ENCODE results near the gene VEPH1.

DNA sequence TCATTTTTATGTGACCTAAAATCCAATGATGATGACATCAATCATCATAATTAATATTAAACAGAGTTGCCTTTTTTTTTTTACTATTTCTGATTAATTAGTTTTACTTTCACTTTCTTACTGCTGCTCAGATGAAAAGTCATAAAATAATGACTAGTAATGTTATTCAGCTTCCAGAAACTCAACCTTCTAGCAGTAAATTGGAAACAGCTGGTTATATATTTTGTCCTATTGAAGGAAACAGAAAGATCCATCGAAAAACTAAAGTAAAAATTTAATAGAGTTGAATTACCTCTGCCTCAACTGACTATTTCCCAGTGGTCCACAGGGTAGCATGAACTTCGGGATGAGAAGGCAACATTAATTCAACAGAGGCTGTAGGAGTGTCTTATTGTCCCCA lies 173.7 kb downstream of the VEPH1 start:
- TF ChIP-seq, protein P1, sequence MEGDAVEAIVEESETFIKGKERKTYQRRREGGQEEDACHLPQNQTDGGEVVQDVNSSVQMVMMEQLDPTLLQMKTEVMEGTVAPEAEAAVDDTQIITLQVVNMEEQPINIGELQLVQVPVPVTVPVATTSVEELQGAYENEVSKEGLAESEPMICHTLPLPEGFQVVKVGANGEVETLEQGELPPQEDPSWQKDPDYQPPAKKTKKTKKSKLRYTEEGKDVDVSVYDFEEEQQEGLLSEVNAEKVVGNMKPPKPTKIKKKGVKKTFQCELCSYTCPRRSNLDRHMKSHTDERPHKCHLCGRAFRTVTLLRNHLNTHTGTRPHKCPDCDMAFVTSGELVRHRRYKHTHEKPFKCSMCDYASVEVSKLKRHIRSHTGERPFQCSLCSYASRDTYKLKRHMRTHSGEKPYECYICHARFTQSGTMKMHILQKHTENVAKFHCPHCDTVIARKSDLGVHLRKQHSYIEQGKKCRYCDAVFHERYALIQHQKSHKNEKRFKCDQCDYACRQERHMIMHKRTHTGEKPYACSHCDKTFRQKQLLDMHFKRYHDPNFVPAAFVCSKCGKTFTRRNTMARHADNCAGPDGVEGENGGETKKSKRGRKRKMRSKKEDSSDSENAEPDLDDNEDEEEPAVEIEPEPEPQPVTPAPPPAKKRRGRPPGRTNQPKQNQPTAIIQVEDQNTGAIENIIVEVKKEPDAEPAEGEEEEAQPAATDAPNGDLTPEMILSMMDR (conservative IDR thresholded peaks at IDR 0.05; ENCODE audit: low read depth, low read length): no peak
- no peak for TF ChIP-seq EZH2phosphoT487 (IDR thresholded peaks at IDR 0.05; ENCODE audit: borderline replicate concordance, low read length)

Data from PC-3 (cell line).